Measurements from ENCODE around the gene ZNF526. TPM values are rescaled to one million over a fixed set of nuclear protein-coding genes. Genes with fewer than 3 reads are reported as not detected.
"Not testable (repeated sequence)": the region's sequence is repeated elsewhere in the genome, so short reads cannot be mapped to it uniquely, and the experiment has no call there.

The ZNF526 gene
- total RNA-seq, 1 experiment from 2014 or later, result 3.4 TPM

DNA sequence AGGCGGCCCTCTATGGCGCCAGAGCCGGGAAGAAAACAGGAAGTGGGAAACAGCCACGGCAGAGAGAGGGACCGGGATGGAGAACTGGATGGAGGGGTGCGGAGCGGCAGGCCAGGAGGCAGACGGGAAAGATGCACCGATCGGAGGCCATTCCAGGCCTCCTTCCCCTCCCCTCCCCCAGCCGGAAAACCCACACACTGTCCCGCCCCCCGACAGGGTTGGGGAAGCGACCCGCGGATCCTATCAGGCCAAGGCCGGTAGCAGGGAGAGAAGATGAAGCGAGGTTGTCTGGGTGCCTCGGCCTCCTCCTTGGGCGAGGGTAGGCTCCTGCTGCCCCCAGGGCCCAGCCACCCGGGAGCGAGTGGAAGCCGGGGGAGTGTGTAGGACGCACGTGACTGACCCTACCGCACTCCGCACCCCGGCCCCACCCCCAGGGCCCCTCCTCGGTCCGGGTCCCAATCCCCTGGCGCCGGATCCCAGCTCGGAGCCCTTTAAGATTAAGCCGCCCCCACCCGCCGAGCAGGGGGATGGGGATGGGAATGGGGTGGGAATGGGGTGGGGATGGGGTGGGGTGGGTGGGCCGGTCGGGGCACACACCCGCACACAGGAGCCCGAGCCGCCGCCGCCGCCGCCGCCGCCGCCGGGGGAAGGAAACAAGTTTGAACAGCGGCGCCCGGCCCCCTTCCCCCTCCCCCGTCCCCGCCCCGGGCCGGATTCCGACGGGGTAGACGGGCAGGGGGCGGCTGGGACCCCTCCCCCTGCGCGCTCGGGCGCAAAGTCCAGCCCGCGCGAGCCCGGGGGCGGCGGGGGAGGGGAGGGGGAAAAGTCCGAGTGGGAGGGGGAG is 33.4 kb downstream of the ZNF526 start:
- peak overlapping the region; percentile 89 for H3K27ac ChIP-seq (ENCODE audit: low read length)
- peak overlapping the region; percentile 86 for H3K4me2 ChIP-seq (ENCODE audit: low read depth, low read length, poor library complexity, severe bottlenecking)
- peaks cover 26% of the 10 kb centered on the region for H3K4me1 ChIP-seq (ENCODE audit: low read length)
- H2AFZ ChIP-seq (ENCODE audit: low read length), result no peak overlapping the region
- peak; percentile 75 for DNase-seq
- H3K27me3 ChIP-seq (ENCODE audit: low read length), result no peaks in the 10 kb centered on the region
- H3K79me2 ChIP-seq (ENCODE audit: low read length), result peaks cover 43% of the 10 kb centered on the region
- H3K9me2 ChIP-seq (replicated peaks; ENCODE audit: insufficient read depth, low read length), result no peaks in the 10 kb centered on the region
- H3K9ac ChIP-seq (ENCODE audit: low read length), result peak overlapping the region; percentile 99
- no peaks in the 10 kb centered on the region for H3K9me3 ChIP-seq (ENCODE audit: low read length)
- 0 out of 2 replicates have a peak, but pooled peaks cover 7% of the 10 kb centered on the region for H3K36me3 ChIP-seq (ENCODE audit: insufficient read depth, low read length)
- peaks cover 18% of the 10 kb centered on the region for H4K20me1 ChIP-seq (ENCODE audit: insufficient read depth, low read depth, low read length)
- peak overlapping the region; percentile 99 for H3K4me3 ChIP-seq (ENCODE audit: low read length)

DNA sequence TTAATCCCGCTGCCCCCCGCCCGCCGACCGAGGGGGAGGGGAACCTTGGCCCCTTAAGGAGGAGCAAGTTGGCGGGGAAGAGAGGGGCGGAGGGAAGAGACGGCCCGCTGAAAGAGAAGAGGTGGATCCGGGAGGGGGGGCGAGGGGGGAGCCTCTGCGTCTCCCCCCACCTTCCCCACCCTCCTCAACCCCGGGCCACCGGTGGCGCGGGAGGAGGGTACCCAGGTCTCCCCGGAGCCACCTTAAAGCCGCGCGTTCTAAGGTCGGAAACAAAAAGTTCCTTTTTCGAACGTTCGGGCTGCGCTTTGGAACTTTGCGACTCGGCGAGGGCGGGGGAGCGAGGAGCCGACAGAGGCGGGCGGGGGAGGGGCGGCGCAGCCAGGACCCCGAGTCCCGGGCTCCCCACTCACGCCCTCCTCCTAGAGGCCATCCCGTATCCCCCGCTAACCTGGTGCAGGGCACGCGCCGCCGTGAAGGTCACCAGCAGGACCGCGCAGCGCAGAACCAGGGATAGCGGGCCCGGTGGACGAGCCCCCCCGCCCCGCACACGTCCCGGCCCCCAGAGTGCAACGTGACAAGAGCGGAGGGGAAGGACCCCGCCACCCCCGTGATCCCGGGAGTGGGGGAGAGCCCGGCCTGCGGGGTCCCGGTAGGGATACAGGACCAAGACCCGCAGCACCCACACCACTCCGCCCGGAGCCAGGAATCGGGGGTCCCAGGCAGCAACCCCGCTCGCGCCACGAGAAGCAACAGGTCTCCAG is 34.2 kb downstream of the ZNF526 start:
- DNase-seq, result peak; percentile 93
- Histone ChIP-seq H3K4me1 (ENCODE audit: low read length) (peaks cover 26% of the 10 kb centered on the region), H3K4me3 (ENCODE audit: low read length) (peak overlapping the region; percentile 99), H3K4me2 (ENCODE audit: low read depth, low read length, poor library complexity, severe bottlenecking) (peak overlapping the region; percentile 84), H3K79me2 (ENCODE audit: low read length) (peaks cover 43% of the 10 kb centered on the region), H3K9me3 (ENCODE audit: low read length) (no peaks in the 10 kb centered on the region), H3K9me2 (replicated peaks; ENCODE audit: insufficient read depth, low read length) (no peaks in the 10 kb centered on the region), H4K20me1 (ENCODE audit: insufficient read depth, low read depth, low read length) (peaks cover 18% of the 10 kb centered on the region), H3K27ac (ENCODE audit: low read length) (peak overlapping the region; percentile 89), H3K9ac (ENCODE audit: low read length) (peak overlapping the region; percentile 99), H3K27me3 (ENCODE audit: low read length) (no peaks in the 10 kb centered on the region), H3K36me3 (ENCODE audit: insufficient read depth, low read length) (0 out of 2 replicates have a peak, but pooled peaks cover 7% of the 10 kb centered on the region), H2AFZ (ENCODE audit: low read length) (no peak overlapping the region)

DNA sequence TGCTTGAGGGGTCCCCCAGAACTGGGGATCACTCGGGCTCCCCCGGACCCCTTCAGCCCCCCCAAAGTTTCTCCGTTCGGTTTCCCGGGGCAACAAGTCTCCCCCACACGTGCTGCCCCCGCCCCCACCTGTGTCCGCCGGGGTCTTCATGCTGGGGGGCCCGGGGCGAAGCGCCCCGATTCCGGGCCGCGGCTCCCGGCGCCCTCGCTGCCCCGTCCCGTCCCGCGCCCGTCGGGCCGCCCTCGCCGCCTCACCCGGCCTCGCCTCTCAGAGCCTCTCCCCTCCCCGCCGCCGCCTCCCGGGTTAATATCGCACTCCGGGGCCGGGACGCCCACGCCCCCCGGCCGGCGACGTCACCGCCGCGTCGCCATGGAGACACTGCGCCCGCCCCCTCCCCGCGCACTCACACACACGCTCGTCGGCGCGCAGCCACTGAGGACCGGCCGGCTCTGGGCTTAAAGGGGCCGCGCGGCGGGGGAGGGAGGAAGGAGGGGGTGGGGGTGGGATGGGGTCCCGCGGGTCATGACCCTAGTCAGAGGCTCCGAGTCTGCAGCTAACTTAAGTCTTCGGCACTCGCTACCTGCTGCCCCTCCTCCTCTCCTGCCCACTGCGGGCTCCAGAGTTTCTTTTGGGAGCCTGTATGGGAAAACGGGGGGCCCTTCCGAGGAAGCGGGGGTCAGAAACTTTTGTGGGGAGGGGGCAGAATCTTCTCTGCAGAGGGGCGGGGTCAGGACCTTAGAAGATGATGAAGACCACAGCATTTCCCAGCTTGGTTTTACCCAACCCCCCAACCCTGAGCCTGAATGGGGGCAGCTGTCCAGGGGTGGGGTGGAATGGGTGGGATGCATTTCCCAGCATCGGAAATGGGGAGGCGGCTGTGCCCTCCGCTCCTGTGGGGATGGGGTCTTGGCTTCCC is 35.0 kb downstream of the ZNF526 start, which contains the start of gene ERF:
Gene ERF, minus strand, starts transcription at position 279 of the 916 bp plus-strand sequence. Its CDS starts 129 bp downstream, at position 150.
- Histone ChIP-seq H3K36me3 (ENCODE audit: insufficient read depth, low read length) (0 out of 2 replicates have a peak, but pooled peaks cover 7% of the 10 kb centered on the region), H3K4me2 (ENCODE audit: low read depth, low read length, poor library complexity, severe bottlenecking) (peak within 1 kb of the TSS; percentile 93), H3K9me3 (ENCODE audit: low read length) (no peaks in the 10 kb centered on the region), H3K4me3 (ENCODE audit: low read length) (peak within 1 kb of the TSS; percentile 99), H3K27ac (ENCODE audit: low read length) (peak within 1 kb of the TSS; percentile 89), H3K4me1 (ENCODE audit: low read length) (peaks cover 26% of the 10 kb centered on the region), H3K9ac (ENCODE audit: low read length) (peak within 1 kb of the TSS; percentile 99), H4K20me1 (ENCODE audit: insufficient read depth, low read depth, low read length) (peaks cover 18% of the 10 kb centered on the region), H2AFZ (ENCODE audit: low read length) (peak within 1 kb of the TSS; percentile 20; the same call in 1 of the 2 replicates), H3K9me2 (replicated peaks; ENCODE audit: insufficient read depth, low read length) (no peaks in the 10 kb centered on the region), H3K27me3 (ENCODE audit: low read length) (no peaks in the 10 kb centered on the region), H3K79me2 (ENCODE audit: low read length) (peaks cover 43% of the 10 kb centered on the region)
- DNase-seq, result peak; percentile 96

DNA sequence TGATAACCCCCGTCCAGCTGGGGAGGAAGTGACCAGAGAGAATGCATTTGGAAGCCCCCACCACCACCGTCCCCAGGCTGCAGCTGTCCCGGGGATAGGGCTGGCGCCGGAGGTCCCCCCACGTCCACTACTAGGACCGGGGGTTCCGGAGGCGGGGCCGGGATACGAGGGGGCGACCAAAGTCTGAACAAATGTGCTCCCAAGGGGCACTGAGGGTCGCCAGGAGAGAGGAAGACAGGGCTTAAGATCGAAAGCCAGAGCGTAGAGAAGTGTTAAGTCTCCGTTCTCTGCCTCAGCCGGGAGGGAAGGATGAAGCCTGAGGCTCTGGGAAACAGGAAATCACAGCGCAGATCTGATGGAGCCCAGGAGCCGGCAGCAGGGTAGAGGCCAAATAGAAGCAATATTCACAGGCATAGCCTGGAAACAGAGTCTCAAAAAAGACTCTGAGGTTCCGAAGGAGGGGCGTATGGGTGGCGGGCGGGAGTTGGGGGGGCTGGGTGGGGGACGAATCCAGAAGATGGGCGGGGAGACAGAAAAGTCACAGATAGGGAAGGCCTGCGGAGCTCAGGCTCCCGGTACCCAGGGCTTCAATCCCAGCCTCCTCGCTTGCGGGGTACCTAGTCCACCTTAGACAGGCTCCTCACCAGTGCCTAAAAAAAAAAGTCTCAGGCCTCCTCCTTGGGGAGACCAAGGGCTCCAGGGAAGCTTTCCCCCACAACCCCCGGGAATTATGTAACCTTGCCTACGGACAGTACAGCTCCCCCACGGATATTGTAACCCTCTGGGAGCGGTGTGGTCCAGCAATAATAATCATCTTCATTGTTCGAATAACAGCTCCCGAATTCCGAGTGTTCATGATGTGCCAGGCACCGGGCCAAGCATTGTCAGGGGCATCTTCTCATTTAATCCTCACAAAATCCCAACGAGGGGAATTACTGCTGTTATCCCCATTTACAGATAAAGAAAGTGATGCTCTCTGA is 35.9 kb downstream of the ZNF526 start:
- Histone ChIP-seq H3K27ac (ENCODE audit: low read length) (no peak overlapping the region), H3K4me3 (ENCODE audit: low read length) (peak overlapping the region; percentile 99), H3K9me2 (replicated peaks; ENCODE audit: insufficient read depth, low read length) (no peaks in the 10 kb centered on the region), H4K20me1 (ENCODE audit: insufficient read depth, low read depth, low read length) (peaks cover 13% of the 10 kb centered on the region), H3K9ac (ENCODE audit: low read length) (peak overlapping the region; percentile 80), H3K79me2 (ENCODE audit: low read length) (peaks cover 34% of the 10 kb centered on the region), H3K36me3 (ENCODE audit: insufficient read depth, low read length) (0 out of 2 replicates have a peak, but pooled peaks cover 3% of the 10 kb centered on the region), H3K4me2 (ENCODE audit: low read depth, low read length, poor library complexity, severe bottlenecking) (peak overlapping the region; percentile 93), H3K27me3 (ENCODE audit: low read length) (no peaks in the 10 kb centered on the region), H3K4me1 (ENCODE audit: low read length) (peaks cover 26% of the 10 kb centered on the region), H2AFZ (ENCODE audit: low read length) (peak overlapping the region; percentile 20; the same call in 1 of the 2 replicates), H3K9me3 (ENCODE audit: low read length) (no peaks in the 10 kb centered on the region)
- DNase-seq, result no peak

DNA sequence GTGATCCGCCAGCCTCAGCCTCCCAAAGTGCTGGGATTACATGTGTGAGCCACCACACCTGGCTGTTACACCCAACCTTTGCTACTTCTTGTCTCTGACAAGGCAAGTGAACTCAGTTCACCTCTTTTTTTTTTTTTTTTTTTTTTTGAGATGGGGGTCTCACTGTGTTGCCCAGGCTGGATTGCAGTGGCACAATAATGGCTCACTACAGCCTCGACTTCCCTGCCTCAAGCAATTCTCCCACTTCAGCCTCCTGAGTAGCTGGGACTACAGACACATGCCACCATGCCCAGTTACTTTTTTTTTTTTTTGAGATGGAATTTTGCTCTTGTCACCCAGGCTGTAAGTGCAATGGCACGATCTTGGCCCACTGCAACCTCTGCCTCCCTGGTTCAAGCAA is 37.7 kb downstream of the ZNF526 start:
- H3K27ac ChIP-seq (ENCODE audit: low read length); H3K9me3 ChIP-seq (ENCODE audit: low read length); H3K36me3 ChIP-seq (ENCODE audit: insufficient read depth, low read length); DNase-seq; H3K9me2 ChIP-seq (replicated peaks; ENCODE audit: insufficient read depth, low read length); H3K4me3 ChIP-seq (ENCODE audit: low read length); H3K27me3 ChIP-seq (ENCODE audit: low read length); H4K20me1 ChIP-seq (ENCODE audit: insufficient read depth, low read depth, low read length); H3K9ac ChIP-seq (ENCODE audit: low read length); H3K4me2 ChIP-seq (ENCODE audit: low read depth, low read length, poor library complexity, severe bottlenecking); H2AFZ ChIP-seq (ENCODE audit: low read length): not testable (repeated sequence)
- H3K79me2 ChIP-seq (ENCODE audit: low read length), result peaks cover 19% of the 10 kb centered on the region
- peaks cover 13% of the 10 kb centered on the region for H3K4me1 ChIP-seq (ENCODE audit: low read length)

DNA sequence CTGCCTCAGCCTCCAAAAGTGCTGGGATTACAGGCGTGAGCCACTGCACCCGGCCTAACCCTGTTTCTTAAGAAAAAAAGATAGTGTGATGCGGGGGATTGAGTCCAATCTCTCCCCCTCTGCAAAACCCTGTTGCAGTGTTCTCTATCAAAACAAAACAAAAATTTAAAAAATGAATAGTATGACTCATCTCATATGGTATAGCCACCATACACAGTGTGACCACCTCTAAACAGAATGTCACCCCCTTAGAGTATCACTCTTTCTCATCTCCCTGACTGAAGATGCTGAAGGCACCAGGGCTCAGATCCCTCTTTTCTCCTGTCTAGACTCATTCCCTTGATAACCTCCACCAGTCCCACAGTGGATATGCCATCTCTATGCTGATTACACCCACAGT is 41.7 kb downstream of the ZNF526 start:
- H3K4me3 ChIP-seq (ENCODE audit: low read length), result no peak overlapping the region
- H3K36me3 ChIP-seq (ENCODE audit: insufficient read depth, low read length), result no peaks in the 10 kb centered on the region
- no peaks in the 10 kb centered on the region for H3K27me3 ChIP-seq (ENCODE audit: low read length)
- no peak for DNase-seq
- no peak overlapping the region for H3K4me2 ChIP-seq (ENCODE audit: low read depth, low read length, poor library complexity, severe bottlenecking)
- no peaks in the 10 kb centered on the region for H3K79me2 ChIP-seq (ENCODE audit: low read length)
- no peaks in the 10 kb centered on the region for H3K9me3 ChIP-seq (ENCODE audit: low read length)
- no peaks in the 10 kb centered on the region for H3K4me1 ChIP-seq (ENCODE audit: low read length)
- no peak overlapping the region for H2AFZ ChIP-seq (ENCODE audit: low read length)
- H4K20me1 ChIP-seq (ENCODE audit: insufficient read depth, low read depth, low read length), result no peaks in the 10 kb centered on the region
- H3K9me2 ChIP-seq (replicated peaks; ENCODE audit: insufficient read depth, low read length), result no peaks in the 10 kb centered on the region
- no peak overlapping the region for H3K9ac ChIP-seq (ENCODE audit: low read length)
- no peak overlapping the region for H3K27ac ChIP-seq (ENCODE audit: low read length)

DNA sequence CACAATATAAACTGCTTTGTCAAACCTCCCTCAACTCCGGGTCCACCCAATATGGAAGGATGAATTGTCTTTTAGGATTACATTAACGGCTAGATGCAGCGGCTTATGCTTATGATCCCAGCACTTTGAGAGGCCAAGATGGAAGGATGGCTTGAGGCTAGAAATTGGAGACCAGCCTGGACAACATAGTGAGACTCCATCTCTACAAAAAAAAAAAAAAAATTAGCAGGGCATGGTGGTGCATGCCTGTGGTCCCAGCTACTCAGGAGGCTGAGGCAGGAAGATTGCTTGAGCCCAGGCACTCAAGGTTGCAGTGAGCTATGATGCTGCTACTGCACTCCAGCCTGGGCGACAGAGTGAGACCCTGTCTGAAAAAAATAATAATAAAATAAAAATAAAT is 46.0 kb downstream of the ZNF526 start:
- not testable (repeated sequence) for H3K9me2 ChIP-seq (replicated peaks; ENCODE audit: insufficient read depth, low read length); H4K20me1 ChIP-seq (ENCODE audit: insufficient read depth, low read depth, low read length); H3K36me3 ChIP-seq (ENCODE audit: insufficient read depth, low read length); H3K9ac ChIP-seq (ENCODE audit: low read length); H3K4me3 ChIP-seq (ENCODE audit: low read length); H3K27me3 ChIP-seq (ENCODE audit: low read length); H3K4me2 ChIP-seq (ENCODE audit: low read depth, low read length, poor library complexity, severe bottlenecking); H3K9me3 ChIP-seq (ENCODE audit: low read length); H2AFZ ChIP-seq (ENCODE audit: low read length); H3K27ac ChIP-seq (ENCODE audit: low read length); DNase-seq
- H3K79me2 ChIP-seq (ENCODE audit: low read length), result peaks cover 14% of the 10 kb centered on the region
- peaks cover 23% of the 10 kb centered on the region for H3K4me1 ChIP-seq (ENCODE audit: low read length)
